ENCODE results near the gene PRKCA.

DNA sequence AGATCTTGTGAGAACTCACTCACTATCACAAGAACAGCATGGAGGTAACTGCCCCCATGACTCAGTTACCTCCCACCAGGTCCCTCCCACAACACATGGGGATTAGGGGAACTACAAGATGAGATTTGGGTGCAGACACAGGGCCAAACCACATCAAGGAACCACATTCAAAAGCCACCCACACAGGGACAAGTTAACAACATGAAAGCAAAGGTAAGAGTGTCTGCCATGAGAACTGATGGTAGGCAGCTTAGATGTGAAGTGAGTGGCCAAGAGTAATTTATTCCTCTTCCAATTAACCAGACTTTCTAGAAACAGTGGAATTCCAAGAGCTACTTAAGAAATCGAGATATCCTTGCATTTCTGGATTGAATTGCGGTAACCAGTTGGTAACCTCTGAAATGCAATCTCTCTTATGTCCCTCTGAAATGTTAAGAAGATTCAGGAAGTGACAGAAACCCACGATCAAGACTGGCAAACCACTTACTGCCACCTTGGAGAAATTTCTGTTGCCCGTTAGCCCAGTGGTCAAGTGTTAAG is 365.1 kb downstream of the PRKCA start:
- TF ChIP-seq POLR2A (IDR thresholded peaks at IDR 0.05; ENCODE audit: low read length) (no peak), GATA1 (IDR thresholded peaks at IDR 0.05; ENCODE audit: low read depth, low read length) (no peak)

Measured in erythroblast (primary cell).